Renal cortex interstitium (tissue), 11 donors: ENCODE data around the gene CCNT2. TPM values are rescaled to one million over a fixed set of nuclear protein-coding genes. Genes with fewer than 3 reads are reported as not detected.
"Not testable (repeated sequence)": the region's sequence is repeated elsewhere in the genome, so short reads cannot be mapped to it uniquely, and the experiment has no call there.

ENCODE experiments used
- DNase-seq, 11 donors: peaks; one replicate each; pipeline ENCODE4 v3.0.0-alpha.2; 2013; ENCODE audit warnings: low read depth in 9 of 11, low spot score in 4 of 11; ENCODE audit errors: extremely low read depth in 1 of 11
- polyA plus RNA-seq, 3 donors: library from polyadenylated mRNA; unstranded; fragments of 120-200 nt; gene quantifications; one replicate each; pipeline ENCODE4 v1.2.1, GENCODE V29; 2013; ENCODE audit not compliant: insufficient read length in 3 of 3

The CCNT2 gene
- polyA plus RNA-seq, 3 donors = 51.2 to 72.6 (median 59.2) TPM

DNA sequence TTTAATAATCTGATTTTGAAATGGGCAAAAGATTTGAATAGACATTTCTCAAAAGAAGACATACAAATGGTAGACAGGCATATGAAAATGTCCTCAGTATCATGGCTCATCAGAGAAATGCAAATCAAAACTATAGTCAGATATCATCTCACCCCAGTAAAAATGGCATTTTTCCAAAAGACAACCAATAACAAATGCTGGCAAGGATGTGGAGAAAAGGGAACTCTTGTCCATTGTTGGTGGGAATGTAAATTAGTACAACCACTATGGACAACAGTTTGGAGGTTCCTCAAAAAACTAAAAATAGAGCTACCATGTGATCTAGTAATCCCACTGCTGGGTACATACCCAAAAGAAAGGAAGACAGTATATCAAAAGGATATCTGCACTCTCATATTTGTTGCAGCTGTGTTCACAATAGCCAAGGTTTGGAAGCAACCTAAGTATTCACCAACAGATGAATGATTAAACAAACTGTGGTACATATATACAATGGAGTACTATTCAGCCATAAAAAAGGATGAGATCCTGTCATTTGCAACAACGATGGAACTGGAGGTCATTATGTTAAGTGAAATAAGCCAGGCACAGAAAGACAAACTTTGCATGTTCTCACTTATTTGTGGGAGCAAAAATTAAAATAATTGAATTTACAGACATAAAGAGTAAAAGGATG lies 11.0 kb upstream of the CCNT2 start:
- DNase-seq = not testable (repeated sequence)

DNA sequence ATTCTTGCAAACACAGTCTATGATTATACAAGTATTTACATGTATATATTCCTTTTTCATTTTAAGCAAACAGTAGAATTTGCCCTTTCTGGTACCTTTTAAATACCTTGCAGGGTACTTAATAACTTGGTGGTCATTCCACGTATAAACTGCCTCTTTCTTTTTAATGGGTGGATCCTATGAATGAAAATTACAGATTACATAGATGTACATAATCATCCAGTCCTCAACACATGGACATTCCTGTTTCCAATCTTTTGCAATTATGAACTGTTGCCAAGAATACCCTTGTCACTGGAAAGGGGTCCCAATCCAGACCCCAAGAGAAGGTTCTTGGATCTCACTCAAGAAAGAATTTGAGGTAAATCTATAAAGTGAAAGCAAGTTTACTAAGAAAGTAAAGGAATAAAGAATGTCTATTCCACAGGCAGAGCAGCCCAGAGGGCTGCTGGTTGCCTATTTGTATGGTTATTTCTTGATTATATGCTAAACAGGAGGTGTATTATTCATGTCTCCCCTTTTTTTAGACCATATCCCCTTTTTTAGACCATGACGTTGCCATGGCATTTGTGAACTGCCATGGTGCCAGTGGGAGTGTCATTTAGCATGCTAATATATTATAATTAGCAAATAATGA lies 7.7 kb upstream of the CCNT2 start:
- DNase-seq = no peak

DNA sequence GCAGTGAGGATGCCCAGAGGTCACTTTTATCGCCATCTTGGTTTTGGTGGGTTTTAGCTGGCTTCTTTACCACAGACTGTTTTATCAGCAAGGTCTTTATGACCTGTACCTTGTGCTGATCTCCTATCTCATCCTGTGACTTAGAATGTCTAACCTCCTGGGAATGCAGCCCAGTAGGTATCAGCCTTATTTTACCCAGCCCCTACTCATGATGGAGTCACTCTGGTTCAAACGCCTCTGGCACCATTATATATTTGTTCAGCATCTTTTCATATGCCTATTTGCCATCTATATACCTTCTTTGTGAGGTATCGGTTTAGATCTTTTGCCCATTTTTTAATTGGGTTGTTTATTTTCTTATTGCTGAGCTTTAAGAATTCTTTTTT lies 7.2 kb upstream of the CCNT2 start:
- no peak for DNase-seq

DNA sequence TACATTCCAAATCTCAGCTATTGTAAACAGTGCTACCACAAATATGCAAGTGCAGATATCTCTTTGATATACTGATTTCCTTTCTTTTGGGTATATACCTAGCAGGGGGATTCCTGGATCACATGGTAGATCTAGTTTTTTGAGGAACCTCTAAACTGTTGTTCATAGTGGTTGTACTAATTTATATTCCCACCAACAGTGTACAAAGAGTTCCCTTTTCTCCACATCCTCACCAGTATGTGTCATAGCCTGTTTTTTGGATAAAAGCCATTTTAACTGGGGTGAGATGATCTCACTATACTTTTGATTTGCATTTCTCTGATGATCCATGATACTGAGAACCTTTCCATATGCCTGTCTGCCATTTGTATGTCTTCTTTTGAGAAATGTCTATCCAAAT lies 6.3 kb upstream of the CCNT2 start:
- no peak for DNase-seq

DNA sequence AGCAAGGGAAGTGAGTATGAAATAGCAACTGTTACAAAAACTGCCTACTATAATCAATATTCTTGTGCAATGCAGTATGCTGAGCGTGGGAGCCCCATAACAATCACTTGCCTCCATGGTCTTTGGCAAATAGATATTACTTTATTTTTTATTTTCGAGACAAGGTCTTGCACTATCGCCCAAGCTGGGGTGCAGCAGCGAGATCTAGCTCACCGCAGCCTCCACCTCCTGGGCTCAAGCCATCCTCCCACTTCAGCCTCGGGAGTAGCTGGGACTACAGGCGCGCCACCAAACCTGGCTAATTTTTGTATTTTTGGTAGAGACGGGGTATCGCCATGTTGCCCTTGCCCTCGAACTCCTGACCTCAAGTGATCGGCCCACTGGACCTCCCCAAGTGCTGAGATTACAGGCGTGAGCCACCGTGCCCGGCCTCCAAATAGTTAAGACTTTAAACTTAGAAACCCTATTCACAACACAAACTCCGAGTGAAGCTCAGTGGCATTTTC lies 1.2 kb upstream of the CCNT2 start:
- peak in 2 of 11 donors; percentile 10 to 13 for DNase-seq

DNA sequence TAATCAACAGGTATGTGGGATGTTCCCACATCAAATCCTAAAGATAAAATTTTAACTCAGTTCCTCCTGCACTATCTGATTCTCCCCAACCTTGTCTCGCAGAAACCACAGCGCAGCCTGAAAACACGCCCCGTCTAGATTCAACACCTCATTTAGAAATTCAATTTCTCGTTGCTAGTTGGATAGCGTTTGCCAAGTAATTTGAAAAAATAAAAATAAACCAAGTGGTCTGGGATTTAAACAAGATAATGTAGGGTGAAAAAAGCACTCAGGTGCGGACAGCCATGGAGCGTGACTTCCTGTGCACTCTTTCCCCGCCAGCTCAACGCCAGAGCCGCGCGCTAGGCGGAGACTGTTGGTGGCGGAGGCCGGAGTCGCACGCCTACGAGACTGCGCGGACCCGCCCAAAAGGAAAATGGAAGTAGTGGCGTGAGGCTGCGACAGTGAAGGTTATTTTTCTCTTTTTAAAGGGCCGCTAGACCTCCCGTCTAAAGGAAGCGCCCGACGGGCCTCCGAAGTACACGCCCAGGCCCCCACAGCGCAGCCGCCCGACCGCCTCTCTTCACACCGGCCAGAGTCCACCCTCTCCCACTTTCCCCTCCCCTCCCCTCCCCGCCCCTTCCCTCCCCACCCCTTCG lies 615 bp upstream of the CCNT2 start:
- peak in 10 of 11 donors; percentile 78 to 92 (median 85) for DNase-seq

DNA sequence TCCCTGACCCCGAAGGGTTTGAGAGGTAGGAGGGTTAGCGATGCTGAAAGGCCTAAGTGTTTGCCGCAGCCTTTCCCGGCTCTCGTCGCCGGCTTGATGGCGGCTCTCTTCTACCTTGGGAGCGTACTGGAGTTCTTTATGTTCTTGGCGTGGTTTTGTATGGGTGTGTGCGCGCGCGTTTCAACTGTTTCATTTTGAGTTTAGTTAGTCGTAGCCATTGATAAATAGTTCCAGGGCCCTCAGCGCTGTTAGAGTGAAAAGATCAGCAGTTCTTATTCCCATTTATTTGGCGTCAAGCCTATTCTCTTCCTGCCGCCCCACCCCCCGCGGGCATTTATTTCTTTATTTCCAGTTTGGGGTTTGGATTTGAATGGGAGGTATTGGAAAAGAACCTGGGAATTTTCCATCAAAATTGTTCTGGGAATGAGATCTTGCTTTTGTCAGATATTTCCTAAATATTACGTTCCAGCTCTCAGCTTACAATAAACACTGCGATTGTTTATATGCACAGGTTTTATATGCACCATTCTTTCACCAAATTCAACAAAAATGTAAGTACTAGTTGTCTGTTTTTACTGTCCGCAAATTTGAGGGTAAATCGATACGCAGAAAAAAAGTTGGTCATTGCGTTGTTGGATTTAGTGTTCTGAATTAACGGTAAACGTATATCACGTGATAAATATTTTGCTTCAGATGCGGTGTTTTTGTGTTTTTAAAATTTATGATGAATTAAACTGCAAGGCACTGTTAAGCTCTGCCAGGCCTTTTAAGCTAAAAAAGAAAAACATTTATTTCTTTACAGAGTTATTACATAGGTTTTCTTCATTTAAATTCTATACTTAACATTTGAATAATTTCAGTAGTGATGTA lies 954 bp downstream of the CCNT2 start:
- DNase-seq = peak in 9 of 11 donors; percentile 12 to 51 (median 18)

DNA sequence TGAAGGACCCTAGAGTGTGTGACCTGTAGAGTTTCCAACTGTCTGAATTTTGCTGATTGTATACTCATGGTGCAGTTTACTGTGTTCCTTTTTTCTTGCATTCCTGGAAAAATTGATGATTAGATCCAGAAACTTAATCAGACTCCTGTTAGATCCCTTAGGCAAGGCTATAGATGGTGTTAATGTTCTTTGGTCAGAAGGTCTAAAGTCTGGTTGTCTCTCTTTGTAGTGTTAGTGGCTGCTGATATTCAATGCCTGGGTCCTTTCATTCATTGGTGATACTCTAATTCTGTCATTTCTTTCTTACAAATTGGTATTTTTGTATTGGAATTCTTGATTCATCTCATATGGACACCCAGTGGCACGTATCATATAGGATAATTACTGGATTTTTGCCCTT lies 6.3 kb downstream of the CCNT2 start:
- no peak for DNase-seq

DNA sequence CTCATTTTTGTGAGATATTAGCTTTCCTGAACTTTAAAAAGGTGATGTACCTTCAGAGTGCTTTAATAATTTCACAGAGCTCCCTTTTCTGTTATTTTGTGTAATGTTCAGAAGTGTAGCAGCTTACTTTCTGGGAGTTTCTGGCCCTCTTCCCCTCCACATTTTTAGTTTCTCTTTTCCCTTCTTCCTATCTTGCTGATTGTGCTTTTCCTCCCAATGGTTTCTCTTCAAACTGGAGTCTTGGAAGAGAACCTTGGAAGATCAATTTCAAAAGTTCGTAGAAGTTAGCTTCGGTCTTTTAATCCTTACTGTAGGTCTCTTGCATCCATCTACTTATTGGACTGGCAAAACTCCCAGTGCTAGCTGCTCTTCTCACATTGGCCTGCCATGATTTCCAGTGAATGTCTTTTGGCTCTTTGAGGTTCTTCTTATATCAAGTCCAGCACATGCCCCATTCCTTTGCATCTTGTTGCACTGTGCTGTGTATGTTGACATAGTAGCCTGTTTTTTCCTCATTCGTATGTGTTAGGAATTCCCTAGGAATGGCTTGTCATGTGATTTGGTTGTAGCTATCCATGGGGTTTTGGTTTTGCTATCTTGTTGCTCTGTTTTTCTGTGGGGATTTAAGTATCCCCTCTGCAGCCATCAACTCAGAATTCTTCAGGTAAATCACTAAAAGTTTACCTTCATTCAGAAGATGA lies 7.8 kb downstream of the CCNT2 start:
- no peak for DNase-seq

DNA sequence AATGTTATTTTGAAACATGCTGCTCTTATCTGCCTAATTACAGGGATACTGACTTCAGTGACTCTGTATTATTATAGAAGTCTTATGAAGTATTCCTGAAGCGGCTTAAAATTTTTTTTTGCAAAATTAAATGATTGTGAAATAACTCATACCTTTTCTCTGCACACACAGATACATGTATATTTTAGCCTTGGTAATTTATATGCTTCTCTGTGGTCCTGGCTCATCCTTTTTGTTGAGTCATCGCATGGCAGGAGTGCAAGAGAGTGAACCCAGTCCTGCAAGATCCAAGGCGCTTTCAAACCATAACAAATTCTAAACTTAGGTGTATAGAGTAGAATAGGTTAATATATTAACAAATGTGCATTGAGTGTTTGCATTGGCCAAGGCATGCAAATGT lies 8.6 kb downstream of the CCNT2 start:
- DNase-seq = no peak

DNA sequence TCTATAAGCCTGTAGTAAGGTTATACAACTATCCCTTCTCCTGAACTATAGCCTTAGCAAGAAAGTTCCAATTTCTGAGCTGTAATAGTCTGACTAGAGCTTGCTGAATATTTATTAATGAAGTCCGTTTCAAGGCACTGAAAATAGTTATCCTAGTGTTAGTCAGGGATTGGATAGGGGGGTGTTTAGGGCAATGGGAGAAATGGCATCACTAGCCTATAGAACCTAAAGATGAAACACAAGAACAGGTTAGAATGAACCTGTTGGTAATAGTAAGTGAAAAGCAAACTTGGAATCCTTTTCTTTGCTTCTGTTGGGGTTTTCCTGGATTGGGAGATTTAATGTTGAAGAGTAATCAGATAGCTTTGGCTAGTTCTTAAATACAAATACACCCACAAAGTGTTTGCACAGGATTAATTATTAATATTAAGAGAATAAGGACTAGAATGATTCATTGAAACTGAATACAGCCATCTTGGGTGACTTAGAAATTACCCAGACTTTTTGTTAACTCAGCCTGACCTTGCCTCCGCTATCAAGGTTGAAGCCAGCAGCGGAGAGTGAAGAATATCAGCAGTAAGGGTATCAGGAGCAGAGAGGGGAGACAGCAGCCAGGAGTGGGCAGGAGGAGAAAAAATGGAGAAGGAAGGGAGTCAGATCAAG lies 14.4 kb downstream of the CCNT2 start:
- DNase-seq = no peak

DNA sequence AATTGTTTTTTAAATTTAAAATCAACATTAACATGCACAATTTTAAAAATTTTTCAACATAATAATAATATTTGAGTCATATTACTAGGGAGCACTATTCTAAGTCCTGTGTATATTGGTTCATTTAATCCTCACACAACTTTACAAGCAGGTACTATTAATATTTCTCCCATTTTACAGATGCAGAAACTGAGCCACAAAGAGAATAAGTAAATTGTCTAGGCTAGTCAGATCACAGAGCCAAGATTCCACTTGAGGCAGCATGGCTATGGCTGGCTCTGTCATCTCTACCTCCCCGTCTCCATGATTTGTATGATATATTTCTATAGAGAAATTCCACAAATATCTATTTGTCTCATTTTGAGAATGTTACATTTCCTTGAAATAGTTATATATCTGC lies 15.1 kb downstream of the CCNT2 start:
- no peak for DNase-seq

DNA sequence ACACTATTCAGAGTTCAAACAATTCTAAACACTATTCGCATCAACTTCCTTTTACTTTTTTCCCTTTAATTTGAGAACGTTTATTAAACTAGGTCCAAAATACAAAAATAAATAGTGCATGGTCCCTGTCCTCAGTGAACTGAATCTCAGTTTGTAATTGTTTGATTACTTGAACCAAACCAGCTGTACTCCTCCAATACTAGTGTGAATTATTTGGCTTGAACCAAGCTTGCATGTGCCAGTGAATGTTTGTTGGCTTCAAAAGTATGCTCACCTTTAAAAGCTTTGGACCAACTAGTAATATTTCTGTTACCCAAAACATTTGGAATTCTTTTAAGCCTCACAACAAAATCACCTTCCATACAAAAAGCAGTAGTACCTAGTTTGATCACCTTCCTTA lies 15.5 kb downstream of the CCNT2 start:
- DNase-seq = no peak

DNA sequence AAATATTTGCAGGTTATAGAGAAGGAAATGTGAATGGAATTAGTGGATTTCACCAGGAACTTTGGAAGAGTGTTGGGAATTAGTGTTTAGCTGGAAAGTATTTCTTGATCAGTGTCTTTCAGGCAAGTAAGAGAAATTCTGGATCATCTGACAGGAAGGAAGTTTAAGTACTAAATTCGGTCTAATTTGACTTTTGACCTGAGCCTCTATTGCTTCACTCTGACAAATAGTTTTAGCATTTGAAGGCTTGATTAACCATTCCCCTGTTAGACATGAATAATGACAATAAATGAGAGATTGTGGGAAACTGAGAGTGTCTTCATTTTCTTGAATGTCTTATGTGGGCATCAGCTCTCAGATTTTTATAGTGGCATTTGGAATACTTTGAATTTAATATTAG lies 16.0 kb downstream of the CCNT2 start:
- DNase-seq = no peak

DNA sequence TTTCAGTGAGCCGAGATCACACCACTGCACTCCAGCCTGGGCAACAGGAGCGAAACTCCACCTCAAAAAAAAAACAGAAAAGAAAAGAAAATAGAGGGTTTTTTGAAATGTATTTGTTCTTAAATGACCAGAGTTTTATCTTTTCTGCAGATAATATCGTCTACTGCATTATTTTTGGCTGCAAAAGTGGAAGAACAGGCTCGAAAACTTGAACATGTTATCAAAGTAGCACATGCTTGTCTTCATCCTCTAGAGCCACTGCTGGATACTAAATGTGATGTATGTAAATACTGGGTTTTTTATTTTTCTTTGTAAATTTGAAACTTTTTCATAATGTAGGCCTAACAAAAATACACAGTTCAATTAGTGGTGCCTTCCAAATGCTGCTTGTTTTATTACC lies 18.1 kb downstream of the CCNT2 start:
- DNase-seq = peak in 1 of 11 donors; percentile 13

DNA sequence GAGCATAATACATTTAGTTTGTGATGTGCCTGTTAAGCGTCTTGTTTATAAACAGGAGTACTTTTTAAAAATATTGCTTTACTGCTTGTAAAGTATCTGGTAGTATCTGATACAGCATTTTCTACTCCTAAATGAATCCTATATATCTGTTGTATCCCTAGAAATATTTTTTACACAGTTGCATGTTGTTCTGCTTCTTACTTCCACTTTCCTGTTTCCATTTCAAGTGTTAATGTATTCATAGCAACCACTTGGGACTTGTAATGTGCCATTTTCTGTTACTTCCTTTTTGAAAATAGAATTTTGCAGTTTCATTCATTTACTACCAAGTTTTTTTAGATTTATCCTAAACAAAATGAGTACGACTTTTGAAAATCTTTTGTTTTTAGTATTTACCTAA lies 24.9 kb downstream of the CCNT2 start:
- DNase-seq = no peak

DNA sequence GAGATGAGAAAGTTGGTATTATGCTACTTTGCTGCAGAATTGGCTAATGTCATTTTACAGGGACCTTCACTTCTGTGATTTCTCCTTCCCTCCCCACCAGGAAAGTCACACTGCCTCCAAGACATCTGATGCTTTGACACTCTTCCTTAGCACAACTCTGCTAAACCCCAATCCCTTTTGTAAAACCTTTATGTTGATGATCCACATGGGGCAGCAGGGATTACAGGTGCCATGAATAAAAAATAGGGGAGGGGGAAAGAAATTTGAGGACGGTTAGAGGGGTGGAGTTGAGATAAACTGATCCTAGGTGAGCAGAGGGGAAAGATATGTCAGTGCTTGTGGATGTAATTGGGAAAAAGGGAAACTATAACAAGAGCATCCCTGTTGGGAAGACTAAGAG lies 26.4 kb downstream of the CCNT2 start:
- DNase-seq = no peak

DNA sequence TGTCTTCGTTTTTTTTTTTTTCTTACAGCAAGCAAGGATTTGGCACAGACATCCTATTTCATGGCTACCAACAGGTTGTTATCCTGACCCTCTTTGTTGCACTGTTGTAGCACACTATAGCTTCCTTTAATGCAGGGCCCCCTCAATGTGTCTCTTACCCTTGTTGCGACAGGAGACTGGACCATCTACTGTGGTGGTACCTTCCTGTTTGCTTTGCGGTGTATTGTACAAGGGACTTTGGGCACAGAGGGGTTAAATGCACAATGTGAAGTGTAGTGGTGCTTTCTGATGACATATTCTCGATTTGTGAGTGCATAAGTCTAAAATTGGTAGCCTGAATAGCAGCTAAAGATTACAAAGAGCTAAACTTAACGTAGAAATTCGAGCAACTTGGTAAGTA lies 27.5 kb downstream of the CCNT2 start:
- DNase-seq = no peak
